Esophagus muscularis mucosa (tissue), 3 donors: ENCODE results near the gene ARHGAP8.

Experiments
- CTCF ChIP-seq, 3 experiments: fragments of 200-600 bp in 2 of 3; fragments of 450-650 bp in 1 of 3; sonication (generic) in 2 of 3; IDR thresholded peaks; one replicate each; pipeline ENCODE4 v1.5.1; 2017 to 2019; ENCODE audit warnings: antibody characterized with exemption in 3 of 3, mild to moderate bottlenecking in 2 of 3, moderate library complexity in 1 of 3
- POLR2A ChIP-seq: fragments of 450-650 bp; IDR thresholded peaks from one replicate; pipeline ENCODE4 v1.6.1; 2017; ENCODE audit warnings: antibody characterized with exemption, moderate library complexity, mild to moderate bottlenecking, low read depth

- TF ChIP-seq CTCF (IDR thresholded peaks at IDR 0.05) (no peak), POLR2A (no peak)
Measured at GRCh38 chr22:44804327-44804726, 52.0 kb downstream of the ARHGAP8 start.
